Fibroblast of lung (primary cell): ENCODE results near the gene MT1A.

ENCODE experiments used
- EZH2 ChIP-seq: IDR thresholded peaks from 2 replicates; pipeline ENCODE4 v1.5.1; 2012; ENCODE audit warnings: low read length, control low read depth, mild to moderate bottlenecking; ENCODE audit errors: missing control alignments
- TF ChIP-seq, protein P1 (sequence below), 2 donors: IDR thresholded peaks in 1 of 2; conservative IDR thresholded peaks in 1 of 2; 1 replicate in 1 of 2; 2 replicates in 1 of 2; pipeline ENCODE4 v1.5.1; 2011 to 2012; ENCODE audit warnings: low read length in 2 of 2, control low read depth in 1 of 2, inconsistent platforms in 1 of 2, low read depth in 1 of 2, mild to moderate bottlenecking in 1 of 2

- TF ChIP-seq, protein P1, sequence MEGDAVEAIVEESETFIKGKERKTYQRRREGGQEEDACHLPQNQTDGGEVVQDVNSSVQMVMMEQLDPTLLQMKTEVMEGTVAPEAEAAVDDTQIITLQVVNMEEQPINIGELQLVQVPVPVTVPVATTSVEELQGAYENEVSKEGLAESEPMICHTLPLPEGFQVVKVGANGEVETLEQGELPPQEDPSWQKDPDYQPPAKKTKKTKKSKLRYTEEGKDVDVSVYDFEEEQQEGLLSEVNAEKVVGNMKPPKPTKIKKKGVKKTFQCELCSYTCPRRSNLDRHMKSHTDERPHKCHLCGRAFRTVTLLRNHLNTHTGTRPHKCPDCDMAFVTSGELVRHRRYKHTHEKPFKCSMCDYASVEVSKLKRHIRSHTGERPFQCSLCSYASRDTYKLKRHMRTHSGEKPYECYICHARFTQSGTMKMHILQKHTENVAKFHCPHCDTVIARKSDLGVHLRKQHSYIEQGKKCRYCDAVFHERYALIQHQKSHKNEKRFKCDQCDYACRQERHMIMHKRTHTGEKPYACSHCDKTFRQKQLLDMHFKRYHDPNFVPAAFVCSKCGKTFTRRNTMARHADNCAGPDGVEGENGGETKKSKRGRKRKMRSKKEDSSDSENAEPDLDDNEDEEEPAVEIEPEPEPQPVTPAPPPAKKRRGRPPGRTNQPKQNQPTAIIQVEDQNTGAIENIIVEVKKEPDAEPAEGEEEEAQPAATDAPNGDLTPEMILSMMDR (conservative IDR thresholded peaks at IDR 0.05 in 1 of 2, IDR thresholded peaks at IDR 0.05 in 1 of 2; ENCODE audit: low read depth in 1 of 2, low read length in 2 of 2) = no peak
- TF ChIP-seq EZH2 = peak; percentile 69
Measured at GRCh38 chr16:56589141-56590039, 49.1 kb upstream of the MT1A start, which contains the start of gene MT3.
